ENCODE results near the gene FCHSD2. TPM values are rescaled to one million over a fixed set of nuclear protein-coding genes. Genes with fewer than 3 reads are reported as not detected.

FCHSD2 gene
- total and polyA plus RNA-seq, 8 donors = 5.5 to 22.5 (median 10.4) TPM

DNA sequence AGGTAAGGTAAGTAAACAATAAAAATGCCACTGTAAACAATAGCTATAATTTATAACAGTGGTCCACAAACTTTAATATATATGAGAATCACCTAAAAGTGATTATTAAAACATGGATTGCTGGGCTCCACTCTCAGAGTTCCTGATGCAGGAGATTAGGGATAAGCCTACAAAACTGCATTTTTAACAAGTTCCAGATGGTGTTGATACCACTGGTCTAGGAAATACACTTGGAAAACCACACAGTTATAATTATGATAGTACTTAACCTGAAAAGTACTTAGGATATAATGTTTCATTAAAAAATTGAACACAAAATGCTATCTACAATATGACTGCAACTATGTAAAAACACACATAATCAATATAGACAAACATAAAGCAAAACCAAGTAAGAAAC, 20.4 kb downstream of the FCHSD2 start:
- TF ChIP-seq, protein P1, sequence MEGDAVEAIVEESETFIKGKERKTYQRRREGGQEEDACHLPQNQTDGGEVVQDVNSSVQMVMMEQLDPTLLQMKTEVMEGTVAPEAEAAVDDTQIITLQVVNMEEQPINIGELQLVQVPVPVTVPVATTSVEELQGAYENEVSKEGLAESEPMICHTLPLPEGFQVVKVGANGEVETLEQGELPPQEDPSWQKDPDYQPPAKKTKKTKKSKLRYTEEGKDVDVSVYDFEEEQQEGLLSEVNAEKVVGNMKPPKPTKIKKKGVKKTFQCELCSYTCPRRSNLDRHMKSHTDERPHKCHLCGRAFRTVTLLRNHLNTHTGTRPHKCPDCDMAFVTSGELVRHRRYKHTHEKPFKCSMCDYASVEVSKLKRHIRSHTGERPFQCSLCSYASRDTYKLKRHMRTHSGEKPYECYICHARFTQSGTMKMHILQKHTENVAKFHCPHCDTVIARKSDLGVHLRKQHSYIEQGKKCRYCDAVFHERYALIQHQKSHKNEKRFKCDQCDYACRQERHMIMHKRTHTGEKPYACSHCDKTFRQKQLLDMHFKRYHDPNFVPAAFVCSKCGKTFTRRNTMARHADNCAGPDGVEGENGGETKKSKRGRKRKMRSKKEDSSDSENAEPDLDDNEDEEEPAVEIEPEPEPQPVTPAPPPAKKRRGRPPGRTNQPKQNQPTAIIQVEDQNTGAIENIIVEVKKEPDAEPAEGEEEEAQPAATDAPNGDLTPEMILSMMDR (IDR thresholded peaks at IDR 0.05) = no peak
- intact Hi-C loops (cut with DNase I) = no loop called here
- DNase-seq (no peak), ATAC-seq (no peak), FAIRE-seq (no peak)
- Histone ChIP-seq H3K27ac (no peak overlapping the region), H3K4me3 (no peak overlapping the region), H3K27me3 (no peaks in the 10 kb centered on the region), H3K36me3 (no peaks in the 10 kb centered on the region), H3K9me3 (no peaks in the 10 kb centered on the region), H3K4me1 (peaks cover 0 to 3% (median 0%) of the 10 kb centered on the region in 3 donors)

GRCh38 chr11:73117071-73117470, 25.0 kb downstream of the FCHSD2 start:
- Histone ChIP-seq H3K27me3 (no peaks in the 10 kb centered on the region), H3K4me1 (no peaks in the 10 kb centered on the region), H3K36me3 (no peaks in the 10 kb centered on the region), H3K27ac (no peak overlapping the region), H3K9me3 (no peaks in the 10 kb centered on the region), H3K4me3 (no peak overlapping the region)
- FAIRE-seq = no peak
- DNase-seq = no peak
- TF ChIP-seq, protein P1 (IDR thresholded peaks at IDR 0.05) = no peak
- intact Hi-C loops (cut with DNase I) = no loop called here
- WGBS, 2 donors = 86 to 90% methylated on average over 2 of the region's 2 CpGs
- ATAC-seq = no peak

DNA sequence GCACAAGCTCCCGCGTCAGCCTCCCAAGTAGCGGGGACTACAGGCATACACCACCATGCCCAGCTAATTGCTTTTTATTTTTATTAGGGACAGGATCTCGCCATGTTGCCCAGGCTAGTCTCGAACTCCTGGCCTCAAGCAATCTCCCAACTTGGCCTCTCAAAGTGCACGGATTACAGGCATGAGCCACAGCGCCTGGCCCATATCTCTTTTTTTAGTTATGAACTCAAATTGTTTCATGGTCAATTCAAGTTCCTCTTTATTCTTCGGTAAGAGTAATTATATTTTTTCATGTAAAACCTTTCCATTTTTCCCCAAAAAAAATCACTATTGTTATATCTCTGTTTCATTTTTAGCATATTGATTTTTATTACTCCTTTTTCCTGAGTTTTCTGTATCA, 25.5 kb downstream of the FCHSD2 start:
- Histone ChIP-seq H3K27ac (no peak overlapping the region), H3K4me1 (no peaks in the 10 kb centered on the region), H3K9me3 (no peaks in the 10 kb centered on the region), H3K4me3 (no peak overlapping the region), H3K27me3 (no peaks in the 10 kb centered on the region), H3K36me3 (no peaks in the 10 kb centered on the region)
- no peak for FAIRE-seq
- ATAC-seq = no peak
- TF ChIP-seq, protein P1 (IDR thresholded peaks at IDR 0.05) = no peak
- no peak for DNase-seq
- 95 to 96% methylated on average over 8 of the region's 8 CpGs for WGBS, 2 donors
- intact Hi-C loops (cut with DNase I) = no loop called here

DNA sequence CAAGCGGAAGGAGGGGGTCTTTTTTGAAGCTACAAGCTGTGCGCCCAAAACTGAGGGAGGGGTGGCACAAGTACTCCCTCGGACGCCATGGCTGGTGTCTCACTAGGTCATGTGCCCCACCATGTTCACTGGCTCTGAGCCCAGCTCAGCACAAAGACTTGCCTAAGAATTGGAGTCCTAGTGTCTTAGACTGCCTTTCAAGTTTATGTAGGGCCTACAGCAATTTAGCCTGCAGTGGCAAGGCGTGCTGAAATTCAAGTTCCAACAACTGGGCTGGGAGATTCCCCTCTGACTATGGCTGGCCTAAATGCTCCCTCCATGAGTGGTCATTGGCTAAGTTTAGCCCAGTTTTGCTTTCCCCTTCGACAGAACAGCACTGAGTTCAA, 27.3 kb downstream of the FCHSD2 start:
- Histone ChIP-seq H3K9me3 (no peaks in the 10 kb centered on the region), H3K27me3 (no peaks in the 10 kb centered on the region), H3K4me3 (no peak overlapping the region), H3K4me1 (no peaks in the 10 kb centered on the region), H3K27ac (no peak overlapping the region), H3K36me3 (no peaks in the 10 kb centered on the region)
- no peak for FAIRE-seq
- 94 to 97% methylated on average over 6 of the region's 6 CpGs for WGBS, 2 donors
- ATAC-seq = no peak
- TF ChIP-seq, protein P1 (IDR thresholded peaks at IDR 0.05) = no peak
- intact Hi-C loops (cut with DNase I) = no loop called here
- DNase-seq = no peak

GRCh38 chr11:73114110-73114834, 27.8 kb downstream of the FCHSD2 start:
- Histone ChIP-seq H3K4me3 (no peak overlapping the region), H3K36me3 (no peaks in the 10 kb centered on the region), H3K4me1 (peaks cover 0 to 2% (median 0%) of the 10 kb centered on the region in 3 donors), H3K27ac (no peak overlapping the region), H3K27me3 (no peaks in the 10 kb centered on the region), H3K9me3 (no peaks in the 10 kb centered on the region)
- ATAC-seq (no peak), DNase-seq (no peak), FAIRE-seq (no peak)
- intact Hi-C loops (cut with DNase I) = no loop called here
- TF ChIP-seq, protein P1 (IDR thresholded peaks at IDR 0.05) = no peak
- WGBS, 2 donors = 89 to 98% methylated on average over 4 of the region's 4 CpGs
